Left lung (tissue), 10 donors: Measurements from ENCODE around the gene KIAA1755. TPM values are rescaled to one million over a fixed set of nuclear protein-coding genes. Genes with fewer than 3 reads are reported as not detected.
A peak's percentile ranks its signal among the peaks of the same experiment; 100 is the strongest.

Experiments
- ATAC-seq: fragments of 200-7000 bp; cut with Tn5 transposase; one replicate; pipeline ENCODE4 v1.9.1; 2020; ENCODE audit warnings: moderate library complexity
- DNase-seq, 4 donors: peaks; one replicate each; pipeline ENCODE4 v3.0.0-alpha.2; 2013 to 2020
- H3K27ac ChIP-seq, 2 donors: fragments of 200-600 bp; sonication (generic) in 1 of 2; one replicate each; pipeline versions ENCODE4 v1.5.0 to v1.8.0; 2020 to 2021
- H3K27me3 ChIP-seq, 2 donors: fragments of 200-600 bp; sonication (generic) in 1 of 2; one replicate each; pipeline versions ENCODE4 v1.5.0 to v1.8.0; 2020 to 2021
- H3K36me3 ChIP-seq, 2 donors: fragments of 200-600 bp; sonication (generic) in 1 of 2; one replicate each; pipeline versions ENCODE4 v1.5.0 to v1.8.0; 2020 to 2021
- H3K4me1 ChIP-seq, 2 donors: fragments of 200-600 bp; one replicate each; pipeline ENCODE4 v1.8.0; 2021
- H3K4me3 ChIP-seq, 2 donors: fragments of 200-600 bp; sonication (generic) in 1 of 2; one replicate each; pipeline versions ENCODE4 v1.5.0 to v1.8.0; 2020 to 2021; ENCODE audit warnings: mild to moderate bottlenecking in 1 of 2
- H3K9me3 ChIP-seq, 2 donors: fragments of 200-600 bp; sonication (generic) in 1 of 2; one replicate each; pipeline versions ENCODE4 v1.5.0 to v1.8.0; 2020 to 2021
- CTCF ChIP-seq, 2 donors: fragments of 200-600 bp; sonication (generic) in 1 of 2; IDR thresholded peaks; one replicate each; pipeline versions ENCODE4 v1.5.0 to v1.8.0; 2021; ENCODE audit warnings: antibody characterized with exemption in 2 of 2
- intact Hi-C, 2 donors: fragments of 100-400 bp; cut with DNase I; formaldehyde crosslinking; loops; one replicate each; pipeline versions ENCODE4 v1.11.2 to v1.14.2; 2022
- polyA plus RNA-seq, 6 donors: library from polyadenylated mRNA; unstranded; fragments of 120-200 nt; gene quantifications; one replicate each; pipeline ENCODE4 v1.2.1, GENCODE V29; 2013; ENCODE audit not compliant: insufficient read length in 6 of 6
- total RNA-seq, 2 donors: library from RNA; stranded (reverse); fragmentation: NEBNext Ultra II Directional; extraction: Animal tissue kit (Norgen Biotek cat#: 25700); gene quantifications; one replicate each; pipeline ENCODE4 v1.2.1, GENCODE V29; 2021
- donor health status: DM: no; HTN: yes; CAD: no.
- donor health status: DM: no; HTN: no; CAD: no.

KIAA1755 gene
- total and polyA plus RNA-seq, 8 donors, result 2.6 to 6.4 (median 3.1) TPM

DNA sequence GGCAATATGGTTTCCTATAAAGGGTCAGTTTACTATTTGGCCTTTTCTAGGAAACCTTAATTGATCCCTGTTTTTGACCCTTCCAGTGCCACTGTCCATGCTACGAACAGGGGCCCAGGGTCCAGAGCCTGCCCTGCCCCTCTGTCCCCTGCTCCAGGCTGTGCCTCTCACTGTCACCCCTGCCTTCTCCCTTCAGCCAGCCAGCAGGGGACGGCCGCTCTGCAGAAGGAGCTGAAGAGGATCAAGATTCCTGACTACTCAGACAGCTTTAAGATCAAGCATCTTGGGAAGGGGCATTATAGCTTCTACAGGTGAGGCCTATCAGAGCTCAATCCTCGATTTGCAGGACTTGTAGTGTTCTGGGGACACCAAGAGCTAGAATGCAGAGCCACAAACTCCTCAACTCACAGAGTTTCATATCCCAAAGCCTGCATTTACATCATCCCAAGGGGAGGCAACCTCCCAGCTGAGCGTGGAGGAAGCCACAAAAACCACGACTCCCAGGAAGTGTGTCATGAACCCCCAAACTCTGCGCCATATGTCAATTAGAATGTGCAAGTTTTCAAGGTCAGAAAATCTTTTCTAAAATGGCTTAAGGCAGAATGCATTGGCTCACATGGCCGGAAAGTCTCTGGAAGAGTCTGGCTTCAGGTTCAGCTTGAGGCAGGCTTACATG, 47.0 kb upstream of the KIAA1755 start:
- no peak overlapping the region for H3K4me3 ChIP-seq
- no peaks in the 10 kb centered on the region for H3K9me3 ChIP-seq
- no peak for DNase-seq
- H3K27ac ChIP-seq, result no peak overlapping the region
- H3K27me3 ChIP-seq, result peaks cover 0 to 73% of the 10 kb centered on the region in 2 donors
- no peaks in the 10 kb centered on the region for H3K36me3 ChIP-seq
- no peak for TF ChIP-seq CTCF (IDR thresholded peaks at IDR 0.05)
- intact Hi-C loops, result no loop called here
- H3K4me1 ChIP-seq, result peaks cover 0 to 43% of the 10 kb centered on the region in 2 donors
- ATAC-seq, result no peak

DNA sequence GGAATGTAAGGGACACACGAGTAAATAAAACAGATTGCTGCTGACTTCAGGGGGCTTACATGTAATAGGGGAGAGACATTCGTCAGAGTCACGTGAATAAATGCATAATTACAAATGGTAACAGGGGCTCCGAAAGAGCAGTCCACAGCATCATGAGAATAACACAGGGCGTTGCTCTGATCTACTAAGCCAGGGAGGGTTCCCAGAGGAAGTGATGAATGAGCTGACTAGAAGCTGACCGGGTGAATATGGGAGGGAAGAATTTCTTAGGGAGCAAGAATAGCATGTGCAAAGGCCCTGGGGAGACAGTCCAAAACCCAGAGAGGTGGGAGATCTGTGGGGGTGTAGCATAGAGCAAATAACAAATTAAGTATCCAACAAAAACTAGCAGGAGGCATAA, 45.8 kb upstream of the KIAA1755 start:
- Histone ChIP-seq H3K36me3 (no peaks in the 10 kb centered on the region), H3K27me3 (peaks cover 0 to 70% of the 10 kb centered on the region in 2 donors), H3K27ac (no peak overlapping the region), H3K4me1 (peaks cover 0 to 43% of the 10 kb centered on the region in 2 donors), H3K4me3 (no peak overlapping the region), H3K9me3 (no peaks in the 10 kb centered on the region)
- ATAC-seq, result no peak
- no peak for DNase-seq
- TF ChIP-seq CTCF (IDR thresholded peaks at IDR 0.05), result no peak
- intact Hi-C loops, result no loop called here

GRCh38 chr20:38305541-38305940, 45.0 kb upstream of the KIAA1755 start:
- Histone ChIP-seq H3K27me3 (peaks cover 0 to 64% of the 10 kb centered on the region in 2 donors), H3K36me3 (no peaks in the 10 kb centered on the region), H3K4me1 (peaks cover 0 to 46% of the 10 kb centered on the region in 2 donors), H3K4me3 (no peak overlapping the region), H3K9me3 (no peaks in the 10 kb centered on the region), H3K27ac (peak overlapping the region in 1 of 2 donors; percentile 51)
- ATAC-seq (no peak), DNase-seq (no peak)
- TF ChIP-seq CTCF (IDR thresholded peaks at IDR 0.05), result no peak
- intact Hi-C loops, result no loop called here

DNA sequence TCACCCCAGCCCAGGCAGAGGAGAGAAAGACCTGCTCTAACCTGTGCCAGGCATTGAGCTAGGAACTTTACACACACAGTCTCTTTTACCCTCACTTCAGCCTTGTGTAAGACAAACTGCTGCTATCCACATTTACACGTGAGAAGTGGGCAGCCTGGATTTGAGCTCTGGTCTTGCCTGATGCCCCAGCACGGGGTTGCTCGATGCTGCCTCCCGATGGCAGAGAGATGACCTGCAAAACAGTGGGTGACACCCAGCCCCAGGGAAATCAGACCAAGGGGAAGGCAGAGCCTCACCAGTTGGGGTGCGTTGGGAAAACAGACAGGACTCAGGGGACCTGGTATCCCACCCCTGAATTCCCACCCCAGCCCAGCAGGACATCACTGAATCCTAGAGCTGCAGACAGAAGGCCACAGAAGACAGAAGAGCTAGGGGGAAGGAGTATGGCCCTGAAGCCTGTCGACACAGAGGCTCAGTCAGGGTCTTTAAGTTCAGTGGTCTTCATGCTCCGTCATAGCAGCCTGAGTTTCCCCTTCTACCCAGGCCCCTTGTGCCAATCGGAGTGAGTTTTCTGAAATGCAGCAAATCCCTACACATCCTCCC, 44.4 kb upstream of the KIAA1755 start:
- peak in 1 of 2 donors; percentile 54 for TF ChIP-seq CTCF (IDR thresholded peaks at IDR 0.05)
- peak in 2 of 4 donors; percentile 62 to 85 for DNase-seq
- Histone ChIP-seq H3K4me3 (no peak overlapping the region), H3K27ac (peak overlapping the region in 1 of 2 donors; percentile 51), H3K9me3 (no peaks in the 10 kb centered on the region), H3K36me3 (no peaks in the 10 kb centered on the region), H3K27me3 (peaks cover 0 to 58% of the 10 kb centered on the region in 2 donors), H3K4me1 (peaks cover 0 to 50% of the 10 kb centered on the region in 2 donors)
- ATAC-seq, result peak; percentile 60
- intact Hi-C loops, result no loop called here

DNA sequence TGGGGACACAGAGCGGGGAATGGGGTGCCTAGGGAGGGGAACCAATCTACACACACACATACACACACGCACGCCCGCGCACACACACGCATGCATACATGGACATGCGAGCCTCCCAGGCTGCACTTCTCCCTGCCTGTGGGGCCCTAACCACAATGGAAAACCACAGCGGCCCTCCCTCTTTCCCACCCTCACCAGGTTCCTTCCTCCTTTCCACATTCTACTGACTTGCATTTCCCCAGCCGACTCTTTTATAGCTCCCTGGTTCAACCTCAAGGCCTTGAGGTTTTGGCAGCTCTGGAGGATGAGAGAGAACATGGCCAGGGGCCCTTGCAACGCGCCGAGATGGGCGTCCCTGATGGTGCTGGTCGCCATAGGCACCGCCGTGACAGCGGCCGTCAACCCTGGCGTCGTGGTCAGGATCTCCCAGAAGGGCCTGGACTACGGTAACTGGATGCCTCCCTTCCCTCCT, 43.4 kb upstream of the KIAA1755 start, which contains the start of gene BPI:
Gene BPI, plus strand, starts transcription at position 249 of the 472 bp plus-strand sequence. Its CDS starts 68 bp downstream, at position 317.
- peak; percentile 58 for ATAC-seq

More for the DNA sequence above, 43.4 kb upstream of the KIAA1755 start, which contains the start of gene BPI:
- Histone ChIP-seq H3K27me3 (peaks cover 0 to 50% of the 10 kb centered on the region in 2 donors), H3K4me1 (peaks cover 0 to 60% of the 10 kb centered on the region in 2 donors), H3K4me3 (no peak within 1 kb of the TSS), H3K9me3 (no peaks in the 10 kb centered on the region), H3K27ac (peak within 1 kb of the TSS in 1 of 2 donors; percentile 51), H3K36me3 (no peaks in the 10 kb centered on the region)
- intact Hi-C loops, result no loop called here
- peak in 2 of 4 donors; percentile 74 to 90 for DNase-seq
- TF ChIP-seq CTCF (IDR thresholded peaks at IDR 0.05), result no peak
